GM18520 (cell line): Measurements from ENCODE around the gene ZNF765.
A peak's percentile ranks its signal among the peaks of the same experiment; 100 is the strongest.
"Not testable (repeated sequence)": the region's sequence is repeated elsewhere in the genome, so short reads cannot be mapped to it uniquely, and the experiment has no call there.

Experiments used
- ATAC-seq: cut with Tn5 transposase; IDR thresholded peaks from one replicate; pipeline ENCODE4 v1.9.1; 2021; ENCODE audit not compliant: unreplicated experiment

ZNF765 gene

GRCh38 chr19:53394974-53395839, at the start of gene ZNF765:
Gene ZNF765 (plus strand): TSS chr19:53395149. CDS start chr19:53398016, 2,867 bp downstream.
- ATAC-seq: peak; percentile 74

DNA sequence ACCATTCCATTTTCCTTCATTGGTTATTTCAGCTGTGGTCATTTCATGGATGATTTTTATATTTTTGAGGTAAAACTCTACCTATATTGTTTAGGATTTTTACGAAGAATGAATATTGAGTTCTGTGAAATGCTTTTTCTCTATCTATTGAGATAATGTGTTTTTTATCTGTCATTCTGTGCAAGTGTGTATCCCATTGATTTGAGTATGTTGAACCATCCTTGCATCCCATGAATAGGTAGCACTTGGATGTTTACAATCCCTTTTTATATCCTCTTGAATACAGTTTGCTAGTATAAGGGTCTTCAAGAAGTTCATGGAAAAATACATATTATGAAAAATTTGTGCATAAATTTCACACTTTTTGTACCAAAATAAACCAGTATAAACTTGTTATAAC, 39.2 kb upstream of the ZNF765 start:
- no peak for ATAC-seq

GRCh38 chr19:53357821-53358581, 36.9 kb upstream of the ZNF765 start:
- ATAC-seq: no peak

DNA sequence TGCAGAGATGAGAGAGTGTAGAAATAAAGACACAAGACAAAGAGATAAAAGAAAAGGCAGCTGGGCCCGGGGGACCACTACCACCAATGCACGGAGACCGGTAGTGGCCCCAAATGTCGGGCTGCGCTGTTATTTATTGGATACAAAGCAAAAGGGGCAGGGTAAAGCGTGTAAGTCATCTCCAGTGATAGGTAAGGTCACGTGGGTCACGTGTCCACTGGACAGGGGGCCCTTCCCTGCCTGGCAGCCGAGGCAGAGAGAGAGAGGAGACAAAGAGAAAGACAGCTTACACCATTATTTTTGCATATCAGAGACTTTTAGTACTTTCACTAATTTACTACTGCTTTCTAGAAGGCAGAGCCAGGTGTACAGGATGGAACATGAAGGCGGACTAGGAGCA, 34.9 kb upstream of the ZNF765 start:
- not testable (repeated sequence) for ATAC-seq

DNA sequence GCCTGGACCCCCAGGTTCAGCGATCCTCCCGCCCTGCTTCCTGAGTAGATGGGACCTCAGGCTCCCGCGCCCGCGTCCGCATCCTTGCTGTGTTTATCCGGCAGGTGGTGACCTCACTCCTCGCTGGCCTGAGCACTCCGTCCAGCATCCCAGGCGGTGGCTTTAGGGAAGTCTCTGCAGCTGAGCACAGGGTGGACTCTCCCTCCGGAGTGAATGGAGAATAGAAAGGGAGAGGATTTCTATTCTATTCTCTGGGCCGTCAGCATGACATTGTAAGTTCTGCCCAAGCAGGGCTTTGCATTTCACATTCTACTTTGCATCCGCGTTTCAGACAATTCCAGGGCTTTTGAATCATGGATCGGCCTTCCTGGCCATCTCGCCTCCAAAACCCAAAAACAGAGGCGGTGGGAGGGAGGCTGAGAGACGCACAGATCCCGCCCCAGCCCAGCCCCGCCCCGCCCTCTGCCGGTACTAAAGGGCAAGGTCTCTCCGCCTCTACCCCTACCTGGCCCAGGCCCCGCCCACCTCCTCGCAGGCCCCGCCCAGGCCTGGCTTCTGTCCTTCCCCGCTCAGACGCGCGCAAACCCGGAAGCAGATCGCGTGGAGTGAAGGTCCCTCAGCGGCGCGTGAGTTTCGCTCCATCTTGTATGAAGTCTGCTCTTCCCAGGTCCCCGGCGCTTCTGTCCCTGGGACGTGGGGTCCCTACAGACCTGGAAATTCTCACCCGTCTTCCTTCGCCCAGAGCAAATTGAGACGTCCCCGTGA, 29.6 kb upstream of the ZNF765 start, which contains the start of gene ZNF525:
Gene ZNF525, plus strand, starts transcription at position 572 of the 765 bp plus-strand sequence. CDS start 6,577 bp downstream, outside the sequence.
- peak; percentile 88 for ATAC-seq

DNA sequence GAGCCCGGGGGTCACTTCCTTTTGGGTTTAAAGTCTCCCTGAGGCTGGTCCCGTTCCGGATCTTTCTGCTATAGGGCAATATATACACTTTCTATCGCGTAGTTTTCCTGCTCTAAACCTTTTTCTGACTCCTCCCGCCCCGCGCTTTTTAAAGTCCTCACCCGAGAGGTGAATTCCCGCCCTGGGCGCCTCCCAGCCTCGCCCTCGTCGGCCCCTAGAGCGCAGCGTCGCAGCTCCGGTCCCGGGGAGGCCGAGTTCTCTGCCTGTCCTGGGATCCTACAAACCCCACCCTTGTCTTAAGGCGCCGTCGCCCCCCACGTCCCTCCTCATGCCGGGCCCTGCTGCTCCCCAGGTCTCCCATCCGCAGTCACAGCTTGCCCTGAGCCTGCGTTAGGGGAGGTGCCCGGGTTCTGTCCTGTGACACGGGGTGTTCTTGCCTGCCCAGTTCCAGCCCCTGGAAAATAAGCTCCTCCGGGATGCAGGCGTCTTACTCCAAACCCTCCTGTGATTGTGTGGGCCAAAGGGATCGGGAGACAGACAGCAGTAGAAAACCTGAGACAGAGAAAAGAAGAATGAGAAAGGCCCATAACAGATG, 29.0 kb upstream of the ZNF765 start:
- peak; percentile 15 for ATAC-seq

DNA sequence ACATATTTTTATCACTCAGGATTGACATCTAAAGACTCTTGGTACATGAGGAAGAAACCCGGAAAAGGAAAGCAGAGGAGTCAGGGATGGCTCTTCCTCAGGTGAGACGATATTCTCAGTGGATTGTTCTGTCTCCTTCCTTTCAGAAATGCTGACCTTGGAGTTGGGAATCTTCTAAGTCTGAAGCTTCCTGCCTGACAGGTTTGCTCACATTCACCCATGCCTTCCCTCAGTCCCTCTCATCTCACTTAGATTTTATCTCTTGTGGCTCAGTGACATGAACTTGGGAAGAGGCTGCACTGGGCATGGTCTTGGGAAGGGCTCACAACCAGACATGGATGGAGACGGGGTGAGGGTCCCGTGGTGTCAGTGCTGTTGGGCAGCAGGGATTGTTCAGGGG, 22.8 kb upstream of the ZNF765 start:
- ATAC-seq: no peak

- no peak for ATAC-seq
These were observed 20.7 kb upstream of the ZNF765 start for GRCh38 chr19:53374288-53374687.

- no peak for ATAC-seq
These were observed 20.2 kb upstream of the ZNF765 start for GRCh38 chr19:53374743-53375142.

- no peak for ATAC-seq
These were observed 13.6 kb upstream of the ZNF765 start for GRCh38 chr19:53381376-53381775.

- ATAC-seq: no peak
These were observed 6.8 kb upstream of the ZNF765 start for GRCh38 chr19:53388168-53388567.

DNA sequence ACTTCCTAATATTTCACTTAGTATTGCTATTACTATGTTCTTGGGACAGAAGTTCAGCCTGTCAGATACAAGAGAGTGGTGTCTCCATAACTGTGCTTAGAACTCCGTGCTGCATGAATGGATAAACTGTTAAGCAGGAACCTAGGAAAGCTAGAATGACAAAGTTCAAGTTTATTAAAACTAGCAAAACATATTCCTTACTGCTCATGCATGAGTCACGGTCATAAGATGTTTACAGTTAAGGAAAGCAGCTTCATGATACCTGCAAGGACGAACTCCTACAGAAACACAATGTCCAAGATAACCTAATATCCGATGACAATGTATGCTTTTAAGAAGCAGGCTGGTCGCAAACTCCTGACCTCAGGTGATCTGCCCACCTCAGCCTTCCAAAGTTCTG, 6.0 kb upstream of the ZNF765 start:
- no peak for ATAC-seq

DNA sequence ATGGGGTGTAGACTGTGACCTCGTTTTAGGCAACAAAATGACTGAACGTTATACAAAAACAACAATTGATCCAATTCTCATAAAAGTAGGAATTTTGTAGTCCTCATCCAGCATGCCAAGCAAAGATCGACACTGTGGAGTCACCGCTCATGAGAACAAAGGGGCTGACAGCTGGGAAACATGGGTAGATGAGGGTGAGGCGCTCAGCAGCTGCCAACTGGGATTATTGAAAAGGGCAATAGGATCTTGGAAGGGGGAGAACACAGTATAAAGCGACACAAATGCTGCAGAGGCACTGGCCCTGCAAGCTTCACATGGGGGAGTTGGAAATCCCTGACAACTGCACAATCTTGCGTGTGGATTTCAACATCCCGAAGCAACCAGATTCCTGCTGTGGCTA, 5.4 kb upstream of the ZNF765 start:
- ATAC-seq: no peak

- ATAC-seq: no peak
These were observed 5.0 kb upstream of the ZNF765 start for GRCh38 chr19:53389978-53390377.

DNA sequence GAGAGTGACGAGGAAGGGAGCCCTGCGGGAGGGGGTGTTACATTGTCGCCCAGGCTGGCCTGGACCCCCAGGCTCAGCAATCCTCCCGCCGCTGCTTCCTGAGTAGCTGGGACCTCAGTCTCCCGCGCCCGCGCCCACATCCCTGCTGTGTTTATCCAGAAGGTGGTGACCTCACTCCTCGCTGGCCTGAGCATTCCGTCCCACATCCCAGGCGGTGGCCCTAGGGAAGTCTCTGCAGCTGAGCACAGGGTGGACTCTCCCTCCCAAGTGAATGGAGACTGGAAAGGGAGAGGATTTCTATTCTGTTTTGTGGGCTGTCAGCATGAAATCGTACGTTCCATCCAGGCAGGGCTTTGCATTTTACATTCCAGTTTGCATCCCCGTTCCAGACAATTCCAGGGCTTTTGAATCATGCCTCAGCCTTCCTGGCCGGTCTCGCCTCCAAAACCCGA, 401 bp upstream of the ZNF765 start:
- no peak for ATAC-seq

- ATAC-seq: not testable (repeated sequence)
These were observed 1.0 kb downstream of the ZNF765 start for GRCh38 chr19:53395840-53396524.

DNA sequence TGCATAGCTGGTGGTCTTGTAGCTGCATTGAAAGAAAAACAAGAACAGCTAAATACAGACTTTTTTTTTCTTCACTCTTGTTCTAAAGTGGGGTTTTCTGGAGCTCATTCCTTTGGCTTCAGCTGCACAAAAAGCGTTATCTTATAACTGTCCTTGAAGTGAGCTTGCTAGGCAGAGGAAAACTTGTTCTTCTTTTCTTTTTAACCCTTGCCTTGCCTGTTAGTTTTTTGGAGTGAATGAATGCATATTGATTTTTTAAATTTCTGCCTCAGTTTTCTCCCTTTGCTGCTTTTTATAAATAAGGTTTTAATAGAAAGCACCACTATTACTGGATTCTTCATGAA, 1.5 kb downstream of the ZNF765 start:
- ATAC-seq: no peak

DNA sequence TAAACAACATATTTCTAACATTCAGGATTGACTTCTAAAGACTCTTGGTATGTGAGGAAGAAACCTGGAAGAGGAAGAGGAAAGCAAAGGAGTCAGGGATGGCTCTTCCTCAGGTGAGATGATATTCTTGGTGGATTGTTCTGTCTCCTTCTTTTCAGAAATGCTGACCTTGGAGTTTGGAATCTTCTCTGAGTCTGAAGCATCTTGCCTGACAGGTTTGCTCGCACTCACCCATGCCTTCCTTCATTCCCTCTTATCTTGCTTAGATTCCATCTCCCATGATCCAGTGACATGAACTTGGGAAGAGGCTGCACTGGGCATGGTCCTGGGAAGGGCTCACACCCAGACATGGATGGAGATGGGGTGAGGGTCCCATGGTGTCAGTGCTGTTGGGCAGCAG, 3.0 kb downstream of the ZNF765 start:
- not testable (repeated sequence) for ATAC-seq

DNA sequence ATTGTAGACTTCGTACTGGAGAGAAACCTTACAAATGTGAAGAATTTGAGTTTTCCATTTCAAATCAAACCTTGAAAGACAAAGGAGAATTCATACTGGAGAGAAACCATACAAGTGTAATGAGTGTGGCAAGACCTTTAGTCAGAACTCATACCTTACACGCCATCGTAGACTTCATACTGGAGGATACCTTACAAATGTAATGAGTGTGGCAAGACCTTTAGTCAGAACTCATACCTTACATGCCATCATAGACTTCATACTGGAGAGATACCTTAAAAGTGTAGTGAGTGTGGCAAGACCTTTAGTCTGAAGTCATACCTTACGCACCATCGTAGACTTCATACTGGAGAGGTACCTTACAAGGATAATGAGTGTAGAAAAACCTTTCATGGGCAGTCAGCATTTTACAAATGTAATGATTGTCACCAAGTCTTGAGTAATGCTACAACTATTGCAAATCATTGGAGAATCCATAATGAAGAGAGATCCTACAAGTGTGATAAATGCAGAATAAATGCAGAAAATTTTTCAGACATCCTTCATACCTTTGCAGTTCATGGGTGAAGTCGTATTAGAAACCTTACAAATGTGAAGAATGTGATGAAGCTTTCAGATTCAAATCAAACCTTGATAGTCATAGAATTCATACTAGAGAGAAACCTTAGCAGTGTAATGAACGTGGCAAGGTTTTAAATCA, 14.7 kb downstream of the ZNF765 start:
- no peak for ATAC-seq
